Uterus (tissue), 2 donors: ENCODE results near the gene PRKCE.

ENCODE experiments used
- CTCF ChIP-seq, 4 experiments: fragments of 200-600 bp in 2 of 4; fragments of 450-650 bp in 2 of 4; sonication (generic) in 2 of 4; IDR thresholded peaks; one replicate each; pipeline ENCODE4 v1.5.1; 2016 to 2019; ENCODE audit warnings: antibody characterized with exemption in 4 of 4, mild to moderate bottlenecking in 2 of 4, moderate library complexity in 1 of 4
- POLR2A ChIP-seq, 2 donors: fragments of 450-650 bp; IDR thresholded peaks; one replicate each; pipeline ENCODE4 v1.6.1; 2016; ENCODE audit warnings: antibody characterized with exemption in 2 of 2, mild to moderate bottlenecking in 1 of 2, moderate library complexity in 1 of 2

GRCh38 chr2:45883603-45884000 lies 232.1 kb downstream of the PRKCE start:
- TF ChIP-seq CTCF (IDR thresholded peaks at IDR 0.05) (no peak), POLR2A (IDR thresholded peaks at IDR 0.05) (no peak)
